ENCODE data around the gene PDCD4.

PDCD4 gene

GRCh38 chr10:110923856-110924493 lies 52.2 kb downstream of the PDCD4 start:
- DNase-seq, result no peak

- no peak for DNase-seq
These were observed 55.7 kb downstream of the PDCD4 start for GRCh38 chr10:110927461-110927860.

DNA sequence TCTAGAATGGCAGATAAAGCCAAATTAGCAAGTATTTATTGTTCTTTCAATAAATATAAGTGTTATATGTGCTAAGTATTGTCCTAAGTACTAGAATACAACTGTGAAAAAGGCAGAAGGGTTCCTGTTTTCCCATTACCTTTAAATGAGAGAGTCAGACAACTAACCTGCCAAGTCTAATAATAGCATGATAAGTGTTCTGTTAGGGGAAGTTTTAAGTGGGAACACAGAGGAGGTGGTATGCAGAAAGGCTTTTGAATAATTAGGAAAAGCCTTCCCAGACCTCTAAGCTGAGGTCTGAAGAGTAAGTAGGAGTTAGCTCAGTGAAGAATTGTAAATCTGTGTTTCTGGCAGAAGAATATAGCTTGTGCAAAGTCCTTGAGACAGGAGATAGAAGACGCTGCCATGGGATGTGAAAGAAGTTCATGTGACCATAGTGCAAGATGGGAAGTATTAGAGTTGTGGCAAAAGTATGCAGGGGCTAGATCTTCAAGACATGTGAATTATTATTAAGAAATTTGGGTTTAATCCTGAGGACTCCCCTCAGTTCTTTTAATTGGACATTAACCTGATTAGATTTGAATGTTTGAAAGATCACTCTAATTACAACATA lies 60.1 kb downstream of the PDCD4 start:
- no peak for DNase-seq

- DNase-seq, result no peak
These were observed 60.9 kb downstream of the PDCD4 start for GRCh38 chr10:110932505-110933180.

- no peak for DNase-seq
These were observed 65.0 kb downstream of the PDCD4 start for GRCh38 chr10:110936757-110937156.

- no peak for DNase-seq
These were observed 67.7 kb downstream of the PDCD4 start for GRCh38 chr10:110939419-110939818.

DNA sequence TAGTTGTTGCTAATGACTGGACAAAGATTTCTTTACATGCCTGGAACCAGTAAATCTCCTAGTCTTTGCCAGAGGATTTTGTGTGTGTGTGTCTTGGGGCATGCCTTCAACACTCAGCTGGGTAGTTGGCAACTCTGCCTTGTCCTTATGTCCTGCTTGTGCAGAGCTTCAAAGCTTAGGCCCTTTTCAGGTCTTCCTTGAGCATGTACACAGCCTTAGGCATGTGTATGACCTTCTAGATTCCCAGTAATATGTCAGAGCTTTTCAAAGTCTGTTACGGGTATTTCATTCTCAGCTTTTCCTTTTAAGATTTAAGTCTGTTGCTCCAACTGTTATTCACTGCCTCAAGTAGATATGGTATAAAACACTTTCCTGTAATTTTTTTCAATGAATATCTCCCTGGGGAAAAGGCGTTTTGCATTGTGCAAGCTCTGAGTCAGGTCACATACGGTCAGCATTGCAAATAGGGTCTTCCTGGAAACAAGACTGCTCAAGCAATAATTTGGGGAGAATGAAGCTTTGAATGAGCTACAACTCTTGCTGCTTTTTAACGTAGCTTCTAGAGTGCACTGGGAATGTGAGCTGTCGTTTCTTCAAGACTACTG lies 73.2 kb downstream of the PDCD4 start:
- no peak for DNase-seq

DNA sequence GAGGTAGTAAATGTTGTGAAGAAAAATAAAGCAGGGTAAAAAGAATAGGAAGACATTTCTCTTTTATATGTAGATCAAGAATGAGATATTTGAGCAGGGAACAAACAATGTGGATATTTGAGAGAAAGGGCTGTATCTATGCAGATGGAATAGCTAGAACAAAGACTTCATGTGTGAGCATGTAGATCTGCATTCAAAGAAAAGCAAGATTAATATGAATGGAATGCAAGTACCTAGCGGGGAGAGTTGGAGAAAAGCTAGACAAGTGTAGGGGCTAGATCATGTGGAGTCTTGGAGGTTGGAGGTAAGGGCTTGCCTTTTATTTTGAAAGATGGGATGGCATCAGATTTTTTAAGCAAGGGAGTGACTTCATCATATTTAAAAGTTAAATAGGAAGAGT lies 74.8 kb downstream of the PDCD4 start:
- no peak for DNase-seq

DNA sequence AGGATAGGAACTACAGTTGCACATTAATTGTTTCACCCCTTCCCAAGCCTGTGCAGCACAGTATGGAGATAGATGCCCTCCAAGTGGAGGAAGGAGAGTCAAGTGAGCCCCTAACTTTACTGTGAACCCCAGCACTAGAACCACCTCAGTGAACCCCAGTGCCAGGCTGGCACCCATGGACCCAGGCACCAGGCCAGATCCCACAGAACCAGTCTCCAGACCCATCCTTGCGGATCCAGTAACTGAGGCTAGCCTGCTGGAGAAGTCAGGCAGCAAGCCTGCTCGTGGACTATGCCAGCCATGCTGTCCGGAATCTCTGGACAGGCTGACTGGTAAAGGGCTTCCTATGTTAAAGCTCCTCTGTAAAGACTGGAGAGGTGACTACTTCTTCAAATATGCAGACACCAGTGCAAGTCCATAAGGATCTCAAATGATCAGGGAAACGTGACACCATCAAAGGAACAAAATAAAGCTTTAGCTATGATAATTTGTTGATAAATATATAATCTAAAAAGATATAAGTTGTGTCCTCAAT lies 75.4 kb downstream of the PDCD4 start:
- DNase-seq, result no peak

Measured in NCI-H2171 treated with DMSO at 0.1 percent for 48 hours (cell line).